HG03520 (cell line): ENCODE results near the gene HBE1.

Experiments used
- ATAC-seq: cut with Tn5 transposase; IDR thresholded peaks from one replicate; pipeline ENCODE4 v1.9.1; 2021; ENCODE audit warnings: mild to moderate bottlenecking, moderate library complexity; ENCODE audit not compliant: unreplicated experiment

HBE1 gene

DNA sequence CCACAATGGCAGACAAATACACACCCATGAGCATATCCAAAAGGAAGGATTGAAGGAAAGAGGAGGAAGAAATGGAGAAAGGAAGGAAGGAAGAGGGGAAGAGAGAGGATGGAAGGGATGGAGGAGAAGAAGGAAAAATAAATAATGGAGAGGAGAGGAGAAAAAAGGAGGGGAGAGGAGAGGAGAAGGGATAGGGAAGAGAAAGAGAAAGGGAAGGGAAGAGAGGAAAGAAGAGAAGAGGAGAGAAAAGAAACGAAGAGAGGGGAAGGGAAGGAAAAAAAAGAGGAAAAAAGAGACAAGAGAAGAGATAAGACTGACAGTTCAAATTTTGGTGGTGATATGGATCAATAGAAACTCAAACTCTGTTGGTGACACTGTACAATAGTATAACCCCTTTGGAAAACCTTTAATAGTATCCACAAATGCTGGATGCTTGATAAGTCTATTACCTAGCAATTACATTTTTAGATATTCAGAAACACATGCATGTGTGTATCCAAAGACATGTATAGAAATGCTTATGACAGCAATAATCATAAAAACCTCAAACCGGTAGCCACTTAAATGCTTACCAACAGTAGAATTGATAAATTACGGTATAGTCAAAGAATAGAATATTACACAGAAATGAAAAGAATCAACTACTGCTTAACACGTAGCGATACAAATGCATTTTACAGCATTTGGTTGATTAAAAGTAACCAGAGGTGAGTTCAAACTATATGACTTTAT, 34.2 kb downstream of the HBE1 start:
- ATAC-seq: no peak

DNA sequence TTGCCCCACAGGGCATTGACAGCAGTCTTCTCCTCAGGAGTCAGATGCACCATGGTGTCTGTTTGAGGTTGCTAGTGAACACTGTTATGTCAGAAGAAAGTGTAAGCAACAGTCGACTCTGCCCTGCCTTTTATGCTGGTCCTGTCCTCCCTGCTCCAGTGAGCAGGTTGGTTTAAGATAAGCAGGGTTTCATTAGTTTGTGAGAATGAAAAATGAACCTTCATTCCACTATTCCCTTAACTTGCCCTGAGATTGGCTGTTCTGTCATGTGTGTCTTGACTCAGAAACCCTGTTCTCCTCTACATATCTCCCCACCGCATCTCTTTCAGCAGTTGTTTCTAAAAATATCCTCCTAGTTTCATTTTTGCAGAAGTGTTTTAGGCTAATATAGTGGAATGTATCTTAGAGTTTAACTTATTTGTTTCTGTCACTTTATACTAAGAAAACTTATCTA, 35.3 kb downstream of the HBE1 start, which contains the start of gene HBD:
HBD (minus strand) TSS at position 103 of the 454 bp plus-strand sequence; CDS start at position 53, 50 bp downstream.
- ATAC-seq: peak; percentile 81

DNA sequence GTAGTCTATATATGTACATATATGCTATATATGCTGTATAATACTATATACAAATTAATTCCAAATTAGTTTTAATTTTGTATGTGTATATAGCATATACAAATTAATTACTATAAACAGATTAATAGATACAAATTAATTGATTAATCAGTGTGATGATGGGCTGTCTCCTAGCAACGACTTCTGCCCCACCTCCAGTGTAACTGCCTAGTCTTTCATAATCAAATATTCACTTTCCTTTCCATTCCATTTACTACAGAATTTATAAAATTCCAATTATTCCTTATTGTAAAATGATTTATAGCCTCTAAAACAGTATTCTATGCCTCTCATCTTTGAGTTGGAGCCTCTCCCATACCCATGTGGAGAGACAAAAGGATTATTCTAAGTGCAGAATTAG, 36.4 kb downstream of the HBE1 start:
- ATAC-seq: no peak

DNA sequence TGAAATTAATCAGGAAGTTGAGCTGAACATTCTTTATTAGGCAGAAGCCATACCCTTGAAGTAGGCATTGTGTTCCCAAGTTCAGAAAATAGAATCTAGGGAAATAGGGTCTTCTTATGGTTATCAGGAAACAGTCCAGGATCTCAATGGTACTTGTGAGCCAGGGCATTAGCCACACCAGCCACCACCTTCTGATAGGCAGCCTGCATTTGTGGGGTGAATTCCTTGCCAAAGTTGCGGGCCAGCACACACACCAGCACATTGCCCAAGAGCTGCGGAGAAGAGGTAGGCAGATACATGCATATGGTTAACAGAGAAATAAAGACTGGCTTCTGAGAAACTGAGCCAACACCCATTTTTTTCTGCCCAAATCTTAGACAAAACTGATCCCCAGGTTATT, 36.9 kb downstream of the HBE1 start:
- no peak for ATAC-seq

DNA sequence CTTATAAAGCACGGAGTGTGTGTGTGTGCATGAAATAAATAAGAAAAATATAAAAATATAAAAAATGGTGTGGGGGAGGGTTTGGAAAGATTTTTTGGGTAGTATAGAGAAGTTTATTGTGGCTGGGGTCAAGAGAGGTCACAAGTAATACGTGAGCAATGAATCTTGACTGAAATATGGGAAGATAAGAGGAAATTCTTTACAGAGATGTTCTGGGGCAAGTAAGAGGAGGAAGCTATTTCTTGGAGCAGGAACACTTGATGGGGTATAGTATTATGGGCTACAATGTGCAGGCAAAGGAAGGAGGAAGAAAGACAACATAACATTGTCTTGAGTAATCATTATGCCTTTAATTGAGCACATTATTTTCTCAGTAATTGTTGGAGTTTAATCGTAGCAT, 37.6 kb downstream of the HBE1 start:
- no peak for ATAC-seq

DNA sequence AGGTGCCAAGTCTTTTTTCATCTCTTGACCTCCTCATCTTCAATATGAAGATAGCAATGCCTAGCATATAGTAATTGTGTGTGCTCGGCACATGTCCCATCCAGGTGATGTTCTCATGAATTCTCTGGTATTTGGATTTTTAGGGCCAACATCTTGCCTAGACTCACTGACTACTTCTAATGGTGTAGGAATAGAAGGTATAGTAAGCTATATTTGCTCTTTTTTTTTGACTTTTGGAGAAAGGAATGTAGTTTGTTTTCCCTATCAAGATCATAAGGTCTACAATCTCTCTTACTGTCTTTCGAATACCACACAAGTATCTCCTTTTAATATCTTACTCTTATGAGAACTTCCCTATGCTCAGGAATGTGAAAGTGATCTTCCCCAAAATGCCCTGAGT, 38.6 kb downstream of the HBE1 start:
- no peak for ATAC-seq

DNA sequence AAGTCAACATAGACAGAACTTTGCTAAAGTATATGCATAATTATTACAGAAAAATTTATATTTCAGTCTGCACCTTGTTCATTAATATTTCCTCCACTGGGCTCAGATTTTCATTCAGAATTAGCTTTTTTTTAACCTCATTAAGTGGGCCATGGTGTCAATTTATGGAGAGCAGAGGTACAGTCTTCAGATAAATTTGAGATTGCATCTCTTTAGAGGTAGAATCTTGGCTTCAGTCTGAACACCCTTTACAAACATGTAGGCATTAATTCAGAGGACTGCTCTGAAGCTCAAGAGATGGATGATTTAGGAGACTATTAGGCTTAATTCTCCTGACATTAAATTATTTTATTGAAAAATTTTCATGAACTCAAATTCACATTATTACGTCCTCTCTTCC, 39.5 kb downstream of the HBE1 start:
- no peak for ATAC-seq

DNA sequence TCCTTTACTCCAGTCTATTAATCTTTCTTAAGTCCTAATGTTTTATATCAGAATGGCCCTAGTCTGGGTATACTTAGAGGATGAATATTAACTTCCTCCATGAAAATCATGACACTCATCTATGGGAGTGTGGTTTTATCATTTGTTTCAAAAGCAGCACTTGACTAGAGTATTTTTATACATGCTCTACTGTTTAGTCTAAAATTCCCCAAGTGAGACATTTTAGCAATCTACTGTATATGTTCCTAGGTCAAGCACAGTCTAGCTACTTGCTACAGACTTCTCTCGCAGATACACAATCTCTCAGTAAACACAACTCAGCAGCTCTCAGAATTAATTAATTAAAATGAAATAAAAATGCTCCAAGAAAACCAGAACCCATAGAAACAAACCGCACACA, 39.9 kb downstream of the HBE1 start:
- no peak for ATAC-seq

DNA sequence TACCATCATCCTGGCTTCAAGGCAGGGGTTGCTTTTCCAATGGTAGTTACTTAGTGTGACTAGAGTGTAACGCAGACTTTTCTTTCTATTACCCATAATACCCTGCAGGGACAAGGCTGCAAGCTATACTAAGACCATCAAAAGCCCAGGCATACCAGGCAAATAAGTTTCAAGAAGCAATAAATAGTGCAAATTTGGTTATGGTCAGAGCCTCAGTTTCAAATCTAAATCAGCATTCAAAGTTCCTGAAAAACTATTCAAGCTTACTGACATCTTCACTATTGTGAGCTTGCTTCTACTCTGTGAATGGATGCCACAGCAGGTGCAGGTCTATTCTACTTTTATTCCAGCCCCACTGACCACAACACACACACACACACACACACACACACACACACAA, 40.4 kb downstream of the HBE1 start:
- ATAC-seq: no peak

DNA sequence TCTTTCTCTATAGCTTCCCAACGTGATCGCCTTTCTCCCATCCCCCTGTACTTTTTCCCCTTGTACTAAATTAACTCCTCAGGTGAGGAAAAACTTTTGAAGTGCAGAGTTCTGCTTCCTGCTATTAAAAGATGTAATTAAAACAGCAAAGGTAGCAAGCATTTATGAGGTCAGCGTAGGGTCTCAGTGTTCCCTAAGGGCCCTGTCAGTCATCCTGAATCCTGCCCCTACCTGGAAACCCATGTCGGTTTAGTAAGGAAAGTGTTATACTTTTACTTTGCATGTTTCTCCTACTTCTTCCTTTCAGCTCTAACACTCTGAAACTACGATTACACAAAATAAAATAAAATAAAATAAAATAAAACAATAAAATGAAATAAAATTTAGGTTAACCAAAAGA, 41.6 kb downstream of the HBE1 start:
- no peak for ATAC-seq

DNA sequence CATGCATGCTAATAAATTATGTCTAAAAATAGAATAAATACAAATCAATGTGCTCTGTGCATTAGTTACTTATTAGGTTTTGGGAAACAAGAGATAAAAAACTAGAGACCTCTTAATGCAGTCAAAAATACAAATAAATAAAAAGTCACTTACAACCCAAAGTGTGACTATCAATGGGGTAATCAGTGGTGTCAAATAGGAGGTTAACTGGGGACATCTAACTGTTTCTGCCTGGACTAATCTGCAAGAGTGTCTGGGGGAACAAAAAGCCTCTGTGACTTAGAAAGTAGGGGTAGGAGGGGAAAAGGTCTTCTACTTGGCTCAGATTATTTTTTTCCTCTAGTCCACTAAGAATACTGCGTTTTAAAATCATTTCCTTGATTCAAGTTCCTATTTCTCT, 42.1 kb downstream of the HBE1 start:
- no peak for ATAC-seq

DNA sequence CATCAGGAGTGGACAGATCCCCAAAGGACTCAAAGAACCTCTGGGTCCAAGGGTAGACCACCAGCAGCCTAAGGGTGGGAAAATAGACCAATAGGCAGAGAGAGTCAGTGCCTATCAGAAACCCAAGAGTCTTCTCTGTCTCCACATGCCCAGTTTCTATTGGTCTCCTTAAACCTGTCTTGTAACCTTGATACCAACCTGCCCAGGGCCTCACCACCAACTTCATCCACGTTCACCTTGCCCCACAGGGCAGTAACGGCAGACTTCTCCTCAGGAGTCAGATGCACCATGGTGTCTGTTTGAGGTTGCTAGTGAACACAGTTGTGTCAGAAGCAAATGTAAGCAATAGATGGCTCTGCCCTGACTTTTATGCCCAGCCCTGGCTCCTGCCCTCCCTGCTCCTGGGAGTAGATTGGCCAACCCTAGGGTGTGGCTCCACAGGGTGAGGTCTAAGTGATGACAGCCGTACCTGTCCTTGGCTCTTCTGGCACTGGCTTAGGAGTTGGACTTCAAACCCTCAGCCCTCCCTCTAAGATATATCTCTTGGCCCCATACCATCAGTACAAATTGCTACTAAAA, 42.9 kb downstream of the HBE1 start, which contains the start of gene HBB:
HBB (minus strand) TSS at position 340 of the 579 bp plus-strand sequence; CDS start at position 290, 50 bp downstream.
- no peak for ATAC-seq

DNA sequence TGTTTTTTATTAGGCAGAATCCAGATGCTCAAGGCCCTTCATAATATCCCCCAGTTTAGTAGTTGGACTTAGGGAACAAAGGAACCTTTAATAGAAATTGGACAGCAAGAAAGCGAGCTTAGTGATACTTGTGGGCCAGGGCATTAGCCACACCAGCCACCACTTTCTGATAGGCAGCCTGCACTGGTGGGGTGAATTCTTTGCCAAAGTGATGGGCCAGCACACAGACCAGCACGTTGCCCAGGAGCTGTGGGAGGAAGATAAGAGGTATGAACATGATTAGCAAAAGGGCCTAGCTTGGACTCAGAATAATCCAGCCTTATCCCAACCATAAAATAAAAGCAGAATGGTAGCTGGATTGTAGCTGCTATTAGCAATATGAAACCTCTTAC, 44.3 kb downstream of the HBE1 start:
- no peak for ATAC-seq

DNA sequence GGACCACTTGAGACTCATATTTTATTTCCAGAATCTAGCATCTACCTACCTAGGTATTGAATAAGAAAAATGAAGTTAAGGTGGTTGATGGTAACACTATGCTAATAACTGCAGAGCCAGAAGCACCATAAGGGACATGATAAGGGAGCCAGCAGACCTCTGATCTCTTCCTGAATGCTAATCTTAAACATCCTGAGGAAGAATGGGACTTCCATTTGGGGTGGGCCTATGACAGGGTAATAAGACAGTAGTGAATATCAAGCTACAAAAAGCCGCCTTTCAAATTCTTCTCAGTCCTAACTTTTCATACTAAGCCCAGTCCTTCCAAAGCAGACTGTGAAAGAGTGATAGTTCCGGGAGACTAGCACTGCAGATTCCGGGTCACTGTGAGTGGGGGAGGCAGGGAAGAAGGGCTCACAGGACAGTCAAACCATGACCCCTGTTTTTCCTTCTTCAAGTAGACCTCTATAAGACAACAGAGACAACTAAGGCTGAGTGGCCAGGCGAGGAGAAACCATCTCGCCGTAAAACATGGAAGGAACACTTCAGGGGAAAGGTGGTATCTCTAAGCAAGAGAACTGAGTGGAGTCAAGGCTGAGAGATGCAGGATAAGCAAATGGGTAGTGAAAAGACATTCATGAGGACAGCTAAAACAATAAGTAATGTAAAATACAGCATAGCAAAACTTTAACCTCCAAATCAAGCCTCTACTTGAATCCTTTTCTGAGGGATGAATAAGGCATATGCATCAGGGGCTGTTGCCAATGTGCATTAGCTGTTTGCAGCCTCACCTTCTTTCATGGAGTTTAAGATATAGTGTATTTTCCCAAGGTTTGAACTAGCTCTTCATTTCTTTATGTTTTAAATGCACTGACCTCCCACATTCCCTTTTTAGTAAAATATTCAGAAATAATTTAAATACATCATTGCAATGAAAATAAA, 44.9 kb downstream of the HBE1 start:
- no peak for ATAC-seq

DNA sequence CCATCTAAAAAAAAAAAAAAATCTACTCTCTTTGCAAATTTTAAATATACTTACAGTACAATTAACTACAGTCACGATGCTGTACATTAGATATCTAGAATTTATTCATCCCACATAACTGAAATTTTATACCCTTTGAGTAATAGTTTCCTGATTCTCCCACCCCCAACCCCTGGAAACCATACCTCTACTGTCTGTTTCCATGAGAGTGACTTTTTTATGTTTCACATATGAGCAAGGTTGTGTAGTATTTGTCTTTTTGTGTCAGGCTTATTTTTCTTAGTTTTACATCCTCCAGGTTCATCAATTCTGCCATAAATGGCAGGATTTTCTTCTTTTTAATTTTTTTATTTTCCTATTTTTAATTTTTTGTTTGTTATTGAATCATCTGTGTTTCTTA, 46.1 kb downstream of the HBE1 start:
- ATAC-seq: no peak

DNA sequence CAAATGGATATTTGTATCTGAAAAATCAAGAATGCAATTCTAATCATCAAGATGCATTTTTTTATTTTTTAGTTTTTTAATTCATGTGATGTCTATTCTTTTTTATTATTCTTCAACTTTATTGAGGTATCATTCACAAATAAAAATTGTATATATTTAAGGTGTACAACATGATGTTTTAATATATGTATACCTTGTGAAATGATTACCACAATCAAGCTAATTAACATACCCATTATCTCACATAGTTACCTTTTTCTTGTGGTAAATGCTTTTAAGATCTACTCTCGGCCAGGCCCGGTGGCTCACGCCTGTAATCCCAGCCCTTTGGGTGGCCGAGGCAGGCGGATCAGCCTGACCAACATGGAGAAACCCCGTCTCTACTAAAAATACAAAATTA, 46.6 kb downstream of the HBE1 start:
- no peak for ATAC-seq
